Endothelial cell of umbilical vein (primary cell): ENCODE measurements around the gene DBX1. TPM values are rescaled to one million over a fixed set of nuclear protein-coding genes. Genes with fewer than 3 reads are reported as not detected.

Experiments used
- BruUV-seq: library from RNA; stranded (reverse); fragments of 400-500 nt; replicated peaks from 2 replicates; lab custom pipeline; 2021; lab: Mats Ljungman, UMichigan
- CTCF ChIA-PET: fragments of 300-600, 350-600 bp; sonication (Branson Sonifier 250); formaldehyde crosslinking; loops from one replicate; lab custom pipeline; 2021; ENCODE audit warnings: antibody characterized with exemption, inconsistent platforms; lab: Charles Lee
- POLR2A ChIA-PET: fragments of 300-600, 350-600 bp; sonication (Branson Sonifier 250); formaldehyde crosslinking; loops from one replicate; lab custom pipeline; 2021; ENCODE audit warnings: antibody characterized with exemption, inconsistent platforms; lab: Charles Lee
- DNase-seq: peaks from one replicate; pipeline ENCODE4 v3.0.0-alpha.2; 2011; ENCODE audit warnings: low read depth, low spot score
- FAIRE-seq: peaks from 2 replicates; lab custom pipeline; 2011; peaks lifted over from hg19 to GRCh38; lab: Jason Lieb, UNC
- H2AFZ ChIP-seq: 2 replicates; pipeline ENCODE4 v1.6.0; 2012; ENCODE audit warnings: low read depth, low read length, control low read depth, inconsistent platforms
- H3K27ac ChIP-seq: 2 replicates; pipeline ENCODE4 v1.5.1; 2011; ENCODE audit warnings: low read depth, mild to moderate bottlenecking, control low read depth, low read length, moderate library complexity; ENCODE audit not compliant: insufficient read depth
- H3K27me3 ChIP-seq, 2 experiments: 2 replicates each; pipeline versions ENCODE4 v1.6.0 to v1.6.1; 2011; ENCODE audit warnings: low read length in 2 of 2, mixed read lengths in 1 of 2; ENCODE audit not compliant: control insufficient read depth in 2 of 2, insufficient read depth in 2 of 2
- H3K36me3 ChIP-seq, 2 experiments: 2 replicates in 1 of 2; 3 replicates in 1 of 2; pipeline ENCODE4 v1.5.1; 2011; ENCODE audit warnings: low read length in 2 of 2, mild to moderate bottlenecking in 1 of 2, moderate library complexity in 1 of 2; ENCODE audit not compliant: control insufficient read depth in 2 of 2, insufficient read depth in 2 of 2; ENCODE audit errors: extremely low read depth in 1 of 2
- H3K4me1 ChIP-seq: 3 replicates; pipeline ENCODE4 v1.5.1; 2011; ENCODE audit warnings: mild to moderate bottlenecking, low read length; ENCODE audit not compliant: control insufficient read depth, insufficient read depth; ENCODE audit errors: extremely low read depth
- H3K4me2 ChIP-seq: 2 replicates; pipeline ENCODE4 v1.6.1; 2011; ENCODE audit warnings: low read length, control low read depth, mixed read lengths; ENCODE audit not compliant: insufficient read depth
- H3K4me3 ChIP-seq, 3 experiments: fragments of 200-600 bp in 1 of 3; sonication (generic), shearing (Covaris generic) in 1 of 3; replicated peaks in 1 of 3; 2 replicates each; pipeline ENCODE4 v1.5.1; 2011 to 2016; ENCODE audit warnings: control low read depth in 3 of 3, low read length in 3 of 3, mild to moderate bottlenecking in 2 of 3, inconsistent platforms in 1 of 3, low read depth in 1 of 3, moderate library complexity in 1 of 3; ENCODE audit not compliant: insufficient read depth in 1 of 3
- H3K79me2 ChIP-seq: 2 replicates; pipeline ENCODE4 v1.6.0; 2012; ENCODE audit warnings: low read length, inconsistent platforms; ENCODE audit not compliant: control insufficient read depth, insufficient read depth
- H3K9ac ChIP-seq: replicated peaks from 2 replicates; pipeline ENCODE3; 2011; ENCODE audit warnings: low read length, control low read depth; ENCODE audit not compliant: insufficient read depth; ENCODE audit errors: extremely low read depth
- H3K9me1 ChIP-seq: replicated peaks from 3 replicates; pipeline ENCODE4 v1.6.0; 2011; ENCODE audit warnings: mild to moderate bottlenecking, low read length; ENCODE audit not compliant: control insufficient read depth, insufficient read depth; ENCODE audit errors: extremely low read depth
- H3K9me3 ChIP-seq: replicated peaks from 2 replicates; pipeline ENCODE4 v1.5.1; 2012; ENCODE audit warnings: low read length, inconsistent platforms; ENCODE audit not compliant: control insufficient read depth, insufficient read depth
- H4K20me1 ChIP-seq: replicated peaks from 2 replicates; pipeline ENCODE3; 2011; ENCODE audit warnings: mild to moderate bottlenecking, low read length; ENCODE audit not compliant: control insufficient read depth, insufficient read depth; ENCODE audit errors: extremely low read depth
- EZH2 ChIP-seq: IDR thresholded peaks from 2 replicates; pipeline ENCODE4 v1.6.1; 2012; ENCODE audit warnings: borderline replicate concordance, low read depth, mild to moderate bottlenecking, moderate library complexity, low read length, inconsistent platforms; ENCODE audit not compliant: severe bottlenecking
- FOS ChIP-seq: IDR thresholded peaks from 2 replicates; pipeline ENCODE4 v1.6.1; 2011; ENCODE audit warnings: mild to moderate bottlenecking, low read length, moderate library complexity, borderline replicate concordance; ENCODE audit not compliant: insufficient read depth
- GATA2 ChIP-seq: IDR thresholded peaks from 2 replicates; pipeline ENCODE4 v1.7.0; 2011; ENCODE audit warnings: low read depth, mild to moderate bottlenecking, moderate library complexity, mixed read lengths, low read length; ENCODE audit not compliant: insufficient read length, insufficient read depth
- JUN ChIP-seq: IDR thresholded peaks from 2 replicates; pipeline ENCODE4 v1.6.1; 2011; ENCODE audit warnings: borderline replicate concordance, low read depth; ENCODE audit not compliant: insufficient read length, insufficient read depth
- MAX ChIP-seq: IDR thresholded peaks from 2 replicates; pipeline ENCODE4 v1.6.1; 2011; ENCODE audit not compliant: insufficient read depth, insufficient read length
- MYC ChIP-seq: IDR thresholded peaks from one replicate; pipeline ENCODE4 v1.6.1; 2011; ENCODE audit warnings: mild to moderate bottlenecking, low read depth, low read length
- POLR2A ChIP-seq: IDR thresholded peaks from 2 replicates; pipeline ENCODE4 v1.6.1; 2012; ENCODE audit warnings: low read depth, mild to moderate bottlenecking, control low read depth, low read length
- POLR2AphosphoS5 ChIP-seq: IDR thresholded peaks from 2 replicates; pipeline ENCODE4 v1.6.1; 2012; ENCODE audit warnings: low read depth, mild to moderate bottlenecking, control low read depth, low read length, moderate library complexity; ENCODE audit not compliant: insufficient read depth
- dilution Hi-C: fragments of 300-500 bp; cut with MboI; formaldehyde crosslinking; loops from one replicate; pipeline ENCODE4 v1.15.0; 2019; ENCODE audit warnings: low sequenced_read_pairs; ENCODE audit not compliant: extremely low pct_ligation_motif_present
- intact Hi-C: fragments of 100-400 bp; cut with micrococcal nuclease; formaldehyde crosslinking; loops from one replicate; pipeline ENCODE4 v1.10.0; 2022
- polyA plus RNA-seq, 4 experiments: library from polyadenylated mRNA; depleted of rRNA in 3 of 4; stranded (reverse) in 3 of 4; unstranded in 1 of 4; fragments of >200 nt; gene quantifications; 2 replicates each; pipeline versions ENCODE4 v1.2.1 to v1.2.3, GENCODE V29; 2011 to 2012; ENCODE audit warnings: missing spikeins in 1 of 4
- total RNA-seq: library from RNA; stranded (reverse); gene quantifications from 2 replicates; pipeline ENCODE4 v1.2.3, GENCODE V29; 2021
- TF ChIP-seq, protein P1 (sequence below), 2 donors: IDR thresholded peaks; 1 replicate in 1 of 2; 2 replicates in 1 of 2; pipeline ENCODE4 v1.5.1; 2011; ENCODE audit warnings: low read length in 2 of 2, mild to moderate bottlenecking in 2 of 2, moderate library complexity in 2 of 2, control low read depth in 1 of 2, inconsistent platforms in 1 of 2, low read depth in 1 of 2; ENCODE audit not compliant: insufficient read depth in 1 of 2; ENCODE audit errors: extremely low read depth in 1 of 2

DBX1 gene
- total and polyA plus RNA-seq, 2 donors (not counting 3 experiments of a cell fraction or from before 2014, with no cell fraction given): not detected

DNA sequence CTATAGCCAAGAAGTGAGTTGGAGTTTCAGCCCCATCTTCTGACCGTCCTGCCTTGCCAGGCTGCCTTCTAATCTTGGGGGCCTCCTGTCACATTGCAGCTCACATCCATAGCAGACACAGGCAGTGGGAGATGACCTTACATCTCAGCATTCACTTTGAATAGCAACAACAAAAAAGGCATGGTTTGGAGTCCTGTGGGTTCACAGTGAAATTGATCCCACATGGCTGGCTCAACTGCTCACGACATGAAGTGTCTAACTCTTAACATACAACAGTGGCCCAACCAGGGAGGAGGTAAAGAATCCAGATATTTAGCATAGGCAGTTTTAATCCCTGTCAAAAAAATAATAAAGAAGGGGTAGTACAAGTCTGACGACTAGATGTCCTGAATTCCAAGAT, 38.1 kb downstream of the DBX1 start:
- CTCF ChIA-PET: no interaction called here

More for the DNA sequence above, 38.1 kb downstream of the DBX1 start:
- TF ChIP-seq EZH2: no peak
- no peak for TF ChIP-seq POLR2A
- no peak for TF ChIP-seq MAX
- TF ChIP-seq JUN: no peak
- no peak for TF ChIP-seq MYC
- TF ChIP-seq GATA2: no peak
- TF ChIP-seq FOS: no peak
- TF ChIP-seq, protein P1, sequence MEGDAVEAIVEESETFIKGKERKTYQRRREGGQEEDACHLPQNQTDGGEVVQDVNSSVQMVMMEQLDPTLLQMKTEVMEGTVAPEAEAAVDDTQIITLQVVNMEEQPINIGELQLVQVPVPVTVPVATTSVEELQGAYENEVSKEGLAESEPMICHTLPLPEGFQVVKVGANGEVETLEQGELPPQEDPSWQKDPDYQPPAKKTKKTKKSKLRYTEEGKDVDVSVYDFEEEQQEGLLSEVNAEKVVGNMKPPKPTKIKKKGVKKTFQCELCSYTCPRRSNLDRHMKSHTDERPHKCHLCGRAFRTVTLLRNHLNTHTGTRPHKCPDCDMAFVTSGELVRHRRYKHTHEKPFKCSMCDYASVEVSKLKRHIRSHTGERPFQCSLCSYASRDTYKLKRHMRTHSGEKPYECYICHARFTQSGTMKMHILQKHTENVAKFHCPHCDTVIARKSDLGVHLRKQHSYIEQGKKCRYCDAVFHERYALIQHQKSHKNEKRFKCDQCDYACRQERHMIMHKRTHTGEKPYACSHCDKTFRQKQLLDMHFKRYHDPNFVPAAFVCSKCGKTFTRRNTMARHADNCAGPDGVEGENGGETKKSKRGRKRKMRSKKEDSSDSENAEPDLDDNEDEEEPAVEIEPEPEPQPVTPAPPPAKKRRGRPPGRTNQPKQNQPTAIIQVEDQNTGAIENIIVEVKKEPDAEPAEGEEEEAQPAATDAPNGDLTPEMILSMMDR (IDR thresholded peaks at IDR 0.05; ENCODE audit: extremely low read depth in 1 of 2, insufficient read depth in 1 of 2, low read depth in 1 of 2, low read length in 2 of 2): no peak
- TF ChIP-seq POLR2AphosphoS5: no peak
- no peaks in the 10 kb centered on the region for H3K9me3 ChIP-seq
- FAIRE-seq: no peak
- dilution Hi-C loops (no loop called here), intact Hi-C loops (no loop called here)
- H3K36me3 ChIP-seq: peaks cover 3 to 13% of the 10 kb centered on the region in 2 experiments
- no peak overlapping the region for H3K9ac ChIP-seq
- H3K4me2 ChIP-seq: no peak overlapping the region
- no TSS peak for BruUV-seq
- H3K27me3 ChIP-seq: no peaks in the 10 kb centered on the region
- no peak for DNase-seq
- POLR2A ChIA-PET: no interaction called here
- H4K20me1 ChIP-seq: no peaks in the 10 kb centered on the region
- no peaks in the 10 kb centered on the region for H3K9me1 ChIP-seq
- H3K27ac ChIP-seq: no peak overlapping the region
- no peak overlapping the region for H2AFZ ChIP-seq
- no peaks in the 10 kb centered on the region for H3K79me2 ChIP-seq
- no peaks in the 10 kb centered on the region for H3K4me1 ChIP-seq
- H3K4me3 ChIP-seq: no peak overlapping the region
